Stimulated activated CD4-positive, alpha-beta T cell treated with anti-CD3 and anti-CD28 coated beads, Interleukin-12 subunit alpha, Interleukin-12 subunit beta, amount 100 ng/mL, for 4 hours (primary cell): Measurements from ENCODE around the gene NR3C2.
"Not testable (repeated sequence)": the region's sequence is repeated elsewhere in the genome, so short reads cannot be mapped to it uniquely, and the experiment has no call there.

Experiments
- DNase-seq: peaks from one replicate; pipeline ENCODE4 v3.0.0-alpha.2; 2020

Gene NR3C2

GRCh38 chr4:148154769-148155168 lies 287.4 kb downstream of the NR3C2 start:
- no peak for DNase-seq

GRCh38 chr4:148152868-148153625 lies 289.2 kb downstream of the NR3C2 start:
- no peak for DNase-seq

DNA sequence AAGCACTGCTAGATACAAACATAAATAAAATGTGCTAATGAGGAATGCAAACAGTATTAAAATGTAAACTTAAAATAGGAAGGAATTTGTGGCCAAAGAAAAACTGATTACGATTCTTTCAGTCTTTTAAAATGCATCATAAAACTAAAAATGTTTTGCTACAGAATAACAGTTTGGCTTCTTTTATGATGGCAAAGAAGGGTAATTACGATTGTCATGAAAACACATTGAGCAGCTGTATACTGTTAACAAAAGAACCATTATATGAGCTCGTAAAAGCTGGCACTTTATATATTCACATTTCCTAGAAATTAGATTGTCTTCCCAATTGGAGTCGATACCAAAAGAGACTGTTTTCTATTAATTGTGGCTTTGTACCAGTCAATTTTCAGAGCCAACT lies 290.4 kb downstream of the NR3C2 start:
- no peak for DNase-seq

- DNase-seq, result no peak
Observed at GRCh38 chr4:148145475-148145874, 296.7 kb downstream of the NR3C2 start.

GRCh38 chr4:148143174-148143573 lies 299.0 kb downstream of the NR3C2 start:
- no peak for DNase-seq

GRCh38 chr4:148141501-148141900 lies 300.7 kb downstream of the NR3C2 start:
- DNase-seq, result no peak

- no peak for DNase-seq
Observed at GRCh38 chr4:148126825-148127224, 315.4 kb downstream of the NR3C2 start.

GRCh38 chr4:148124512-148124911 lies 317.7 kb downstream of the NR3C2 start:
- no peak for DNase-seq

GRCh38 chr4:148123161-148123560 lies 319.1 kb downstream of the NR3C2 start:
- not testable (repeated sequence) for DNase-seq

DNA sequence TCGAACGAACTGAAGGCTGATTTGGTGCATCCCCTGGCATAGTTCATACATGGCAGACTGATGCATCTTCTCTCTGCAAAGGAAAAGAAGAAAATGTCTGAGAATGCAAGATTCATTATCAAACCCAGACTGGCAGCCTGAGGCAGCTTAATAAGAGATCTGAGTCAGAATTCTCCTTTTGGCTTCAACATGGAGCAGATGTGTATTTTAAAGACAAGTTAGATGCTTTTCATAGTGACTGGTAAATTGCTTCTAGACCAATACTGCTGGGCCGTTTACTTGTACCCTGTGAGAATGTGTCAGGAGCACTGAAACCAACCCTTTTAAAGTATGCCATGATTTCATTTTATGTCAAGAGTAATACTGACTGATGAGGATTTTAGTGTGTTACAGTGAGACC lies 322.0 kb downstream of the NR3C2 start:
- DNase-seq, result no peak

DNA sequence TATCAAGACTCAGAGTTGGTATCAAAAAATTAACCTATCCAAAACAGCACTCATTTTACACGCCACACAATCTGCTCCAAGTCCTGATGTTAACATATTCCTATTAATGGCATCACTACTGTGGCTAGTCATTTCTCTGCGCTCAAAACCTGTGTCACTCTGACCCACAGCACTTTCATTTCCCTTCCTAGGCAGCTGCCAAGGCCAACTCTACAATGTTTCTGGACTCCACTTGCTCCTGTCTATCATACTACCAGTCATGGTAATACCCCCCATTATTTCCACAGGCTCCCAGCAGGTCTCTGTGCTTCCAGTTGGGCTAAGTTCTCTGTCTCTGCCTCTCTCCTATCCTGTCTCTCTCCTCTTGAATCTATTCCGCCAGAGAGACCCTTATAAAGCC lies 323.6 kb downstream of the NR3C2 start:
- no peak for DNase-seq

DNA sequence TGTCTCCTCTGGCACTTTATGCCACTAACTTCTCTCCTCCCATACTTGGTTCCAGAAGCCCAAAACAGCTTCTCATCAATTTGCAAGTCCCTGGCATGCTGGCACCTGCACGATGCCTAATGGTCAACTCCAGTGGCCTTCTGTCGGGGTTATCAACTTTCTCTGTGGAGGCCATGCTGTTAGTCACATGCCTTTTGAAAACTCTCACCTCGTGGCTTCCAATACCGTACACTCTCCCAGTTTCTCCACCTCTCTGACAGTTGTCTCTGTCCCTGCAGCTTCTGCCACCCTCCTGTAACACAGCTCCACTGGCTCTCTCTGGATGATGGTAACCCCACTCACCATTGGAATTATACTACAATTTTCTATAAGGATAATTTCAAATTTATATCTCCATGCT lies 324.0 kb downstream of the NR3C2 start:
- DNase-seq, result no peak

DNA sequence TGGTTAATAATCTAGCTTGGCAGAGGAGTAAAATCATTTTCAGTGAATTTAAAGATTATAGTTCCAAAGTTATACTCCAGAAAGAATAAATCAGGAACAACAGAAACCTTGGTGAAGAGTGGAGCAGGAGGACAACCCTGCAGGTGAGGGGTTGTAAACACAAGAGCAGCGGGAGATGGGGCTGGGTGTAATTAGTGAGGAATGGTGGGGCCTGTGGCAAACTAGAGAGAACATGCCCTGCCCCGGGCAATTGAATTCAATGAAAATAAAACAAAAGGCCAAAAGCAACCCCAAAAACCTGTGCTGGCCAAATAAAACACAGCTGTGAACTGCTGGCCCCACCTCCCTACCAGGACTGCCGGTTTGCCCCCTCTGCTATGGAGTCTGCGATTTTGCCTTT lies 325.2 kb downstream of the NR3C2 start:
- DNase-seq, result no peak

GRCh38 chr4:148116264-148116663 lies 325.9 kb downstream of the NR3C2 start:
- no peak for DNase-seq

DNA sequence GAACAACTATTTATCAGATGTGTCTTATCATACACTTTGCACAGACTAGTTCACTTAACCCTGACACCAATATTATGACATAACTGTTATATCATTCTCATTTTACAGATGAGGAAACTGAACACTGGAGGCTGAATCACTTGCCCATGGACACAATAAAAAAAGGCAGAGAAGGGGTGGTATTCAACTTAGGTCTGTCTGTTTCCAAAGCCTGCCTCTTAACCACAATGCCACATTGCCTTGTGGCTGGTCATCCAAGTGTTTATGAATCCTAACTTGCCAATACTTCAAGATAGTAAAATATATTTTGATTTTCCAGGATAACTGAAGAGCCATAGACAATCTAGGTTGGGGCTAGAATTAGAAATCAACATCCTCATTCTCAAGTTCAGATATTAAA lies 327.8 kb downstream of the NR3C2 start:
- no peak for DNase-seq

DNA sequence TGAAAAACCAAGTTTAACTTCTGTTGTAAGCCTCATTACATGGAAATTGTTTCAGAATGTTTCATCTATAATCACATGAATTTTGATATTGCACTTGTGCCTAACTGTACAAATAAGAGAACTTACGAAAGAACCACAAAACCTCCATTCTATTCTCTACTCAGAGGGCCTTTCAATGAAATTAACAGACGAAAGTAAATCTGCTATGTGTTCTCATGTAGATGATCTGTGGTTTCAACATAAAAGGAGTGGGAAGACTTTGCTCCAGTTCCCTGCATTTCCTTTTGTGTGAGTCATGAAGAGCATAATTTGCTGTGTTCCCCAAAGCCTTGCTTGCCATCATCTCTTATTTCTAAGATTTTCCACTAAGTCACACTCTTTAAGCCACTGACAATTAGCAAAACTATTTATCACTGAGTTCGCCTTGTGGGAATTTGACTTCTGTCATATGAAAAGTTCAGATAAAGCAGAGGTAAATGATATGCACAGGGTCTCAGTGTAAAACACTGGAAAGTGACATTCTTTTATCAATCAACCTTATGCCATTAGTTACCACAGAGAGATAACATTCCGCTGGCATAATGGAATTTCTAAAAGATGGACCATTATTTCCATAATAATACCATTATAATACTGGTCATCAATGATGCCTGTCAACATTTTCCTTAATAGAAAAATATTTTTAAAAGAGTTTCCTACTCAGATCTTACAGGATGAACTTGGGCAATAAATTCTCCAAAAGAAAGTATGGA lies 329.8 kb downstream of the NR3C2 start:
- no peak for DNase-seq

GRCh38 chr4:148110169-148110568 lies 332.0 kb downstream of the NR3C2 start:
- DNase-seq, result no peak

DNA sequence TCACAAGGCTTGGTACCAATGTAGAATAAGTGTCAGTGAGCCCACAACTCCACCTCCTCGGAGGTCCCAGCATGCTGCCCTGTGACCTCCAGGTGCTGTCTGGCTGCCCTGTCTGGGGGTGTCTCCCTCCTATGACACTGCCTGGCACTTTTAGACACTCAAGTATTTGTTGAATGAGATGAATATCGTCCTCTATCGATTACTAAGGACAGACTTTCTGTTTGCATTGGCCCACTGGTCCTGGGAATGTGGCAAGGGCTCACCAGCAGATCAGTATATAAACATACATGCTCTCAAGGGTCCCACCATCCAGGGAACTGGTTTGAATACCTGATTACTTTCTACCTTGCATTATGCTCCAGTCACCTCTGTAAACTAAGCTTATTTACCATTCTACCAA lies 333.0 kb downstream of the NR3C2 start:
- DNase-seq, result no peak

DNA sequence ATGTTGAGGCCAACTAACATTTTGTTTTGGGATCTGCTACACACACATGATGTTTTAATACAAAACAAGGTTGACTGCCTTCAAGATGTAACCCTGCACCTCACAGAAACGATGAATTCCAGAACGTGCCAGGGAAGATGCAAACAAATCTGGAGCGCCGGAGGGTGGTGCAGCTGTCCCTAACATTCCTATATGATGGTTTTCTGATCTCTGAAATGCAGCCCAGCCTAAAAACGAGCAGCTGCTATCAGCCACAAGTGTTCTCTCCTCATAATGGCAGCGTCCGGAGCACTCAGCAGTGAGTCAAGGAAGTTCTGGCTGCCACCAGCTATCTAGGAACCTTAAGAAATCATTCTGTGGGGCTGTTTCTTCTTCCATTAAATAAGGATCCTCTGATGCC lies 333.4 kb downstream of the NR3C2 start:
- no peak for DNase-seq

DNA sequence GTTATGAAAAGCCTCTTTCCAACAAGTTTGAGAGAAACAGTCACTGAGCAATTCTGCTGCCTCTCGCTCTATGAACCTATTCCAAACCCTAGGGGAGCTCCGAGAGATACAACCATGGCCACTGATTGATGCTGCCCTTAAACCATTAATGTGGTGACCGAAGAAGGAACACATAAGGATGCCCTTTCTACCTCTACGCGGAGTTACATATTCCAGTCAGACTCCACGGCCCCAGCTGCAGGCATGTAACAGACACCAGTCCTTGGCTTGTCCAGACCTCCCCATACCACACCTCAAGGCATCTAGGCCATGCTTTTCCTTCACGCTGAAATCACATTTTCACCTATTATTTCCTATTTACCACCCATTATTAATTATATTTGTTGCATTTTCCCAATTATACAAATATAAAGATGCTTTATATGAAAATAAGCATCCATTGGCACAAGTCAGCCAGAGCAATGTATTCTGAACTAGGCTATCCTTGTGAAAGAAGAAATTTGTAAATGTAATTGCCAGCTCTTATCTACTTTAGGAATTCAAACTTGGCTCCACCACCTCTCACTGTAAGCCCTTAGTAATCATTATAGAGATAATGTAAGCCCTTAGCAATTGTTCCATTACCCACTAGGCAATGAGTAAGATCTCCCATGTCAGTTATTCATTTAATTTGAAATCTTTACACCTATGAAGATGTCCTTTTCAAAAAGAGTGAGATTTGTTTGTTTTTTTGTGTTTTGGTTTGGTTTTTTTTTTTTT lies 338.4 kb downstream of the NR3C2 start:
- DNase-seq, result no peak

DNA sequence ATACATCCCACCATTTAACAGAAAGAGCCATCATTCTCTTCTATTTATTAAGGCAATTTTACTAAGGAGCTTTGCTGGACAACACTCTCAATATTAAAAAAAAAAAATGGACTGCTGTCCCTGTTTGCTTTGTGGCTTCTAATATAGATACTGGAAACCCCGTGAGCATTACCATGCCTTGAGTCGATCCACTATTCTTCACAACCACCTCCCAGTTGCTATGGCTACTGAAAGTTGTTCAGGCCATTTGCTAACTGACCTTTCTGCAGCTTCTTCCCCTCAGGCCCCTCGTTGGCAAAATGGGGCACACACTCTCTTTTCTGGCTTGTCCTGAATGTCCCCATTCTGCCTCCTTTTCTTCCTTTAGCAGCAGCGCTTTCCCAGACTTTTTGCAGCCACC lies 340.4 kb downstream of the NR3C2 start:
- no peak for DNase-seq

DNA sequence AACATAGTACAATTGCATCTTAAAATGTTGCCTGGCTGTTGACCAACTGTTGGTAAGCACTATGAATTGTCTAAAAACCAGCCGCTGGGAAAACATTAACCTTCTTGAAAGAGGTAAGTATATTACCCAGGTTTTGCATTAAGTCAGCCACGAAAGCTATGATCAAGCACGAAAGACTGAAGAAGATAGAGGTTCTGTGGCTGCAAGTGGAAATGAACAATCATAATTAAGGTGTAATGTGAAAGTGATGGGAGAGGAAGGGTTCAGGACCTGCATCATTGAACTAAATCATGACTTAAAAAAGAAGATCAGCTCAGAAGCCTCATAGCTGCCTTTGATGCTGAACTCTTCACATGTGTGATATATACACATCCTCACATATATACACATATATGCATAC lies 341.0 kb downstream of the NR3C2 start:
- DNase-seq, result no peak

- no peak for DNase-seq
Observed at GRCh38 chr4:148097801-148098200, 344.4 kb downstream of the NR3C2 start.
